GM23248 (cell line): ENCODE results near the gene KLRC4. TPM values are rescaled to one million over a fixed set of nuclear protein-coding genes. Genes with fewer than 3 reads are reported as not detected.

Source experiments
- DNase-seq: peaks from one replicate; pipeline ENCODE4 v3.0.0-alpha.2; 2015
- H2AFZ ChIP-seq: fragments of 200-600 bp; sonication (generic); 2 replicates; pipeline ENCODE4 v1.6.1; 2016; ENCODE audit warnings: antibody characterized with exemption
- H3F3A ChIP-seq: fragments of 200-600 bp; sonication (generic); 2 replicates; pipeline ENCODE4 v1.6.1; 2016; ENCODE audit warnings: mild to moderate bottlenecking, antibody characterized with exemption, mixed run types; ENCODE audit not compliant: insufficient read depth
- H3K27ac ChIP-seq: fragments of 200-600 bp; sonication (generic); 2 replicates; pipeline ENCODE4 v1.5.1; 2016; ENCODE audit warnings: mild to moderate bottlenecking
- H3K27me3 ChIP-seq: fragments of 200-600 bp; sonication (generic); replicated peaks from 2 replicates; pipeline ENCODE4 v1.6.1; 2016; ENCODE audit warnings: mild to moderate bottlenecking; ENCODE audit not compliant: insufficient read depth
- H3K36me3 ChIP-seq: fragments of 200-600 bp; sonication (generic); 2 replicates; pipeline ENCODE4 v1.6.1; 2016; ENCODE audit warnings: low read depth, mild to moderate bottlenecking
- H3K4me1 ChIP-seq: fragments of 200-600 bp; sonication (generic); 2 replicates; pipeline ENCODE4 v1.6.1; 2016; ENCODE audit warnings: mild to moderate bottlenecking; ENCODE audit not compliant: insufficient read depth
- H3K4me2 ChIP-seq: fragments of 200-600 bp; sonication (generic); one replicate; pipeline ENCODE4 v1.6.1; 2016; ENCODE audit warnings: mild to moderate bottlenecking; ENCODE audit not compliant: unreplicated experiment
- H3K4me3 ChIP-seq: fragments of 200-600 bp; sonication (generic); 2 replicates; pipeline ENCODE4 v1.5.1; 2016; ENCODE audit warnings: mild to moderate bottlenecking
- H3K79me2 ChIP-seq: fragments of 200-600 bp; sonication (generic); 2 replicates; pipeline ENCODE4 v1.6.1; 2016; ENCODE audit warnings: mild to moderate bottlenecking; ENCODE audit not compliant: insufficient read depth
- H3K9ac ChIP-seq: fragments of 200-600 bp; sonication (generic); 2 replicates; pipeline ENCODE4 v1.6.1; 2016; ENCODE audit warnings: mild to moderate bottlenecking
- H3K9me2 ChIP-seq: fragments of 200-600 bp; sonication (generic); 2 replicates; pipeline ENCODE4 v1.6.1; 2016; ENCODE audit warnings: mixed run types, mild to moderate bottlenecking, moderate library complexity; ENCODE audit not compliant: insufficient read depth
- H3K9me3 ChIP-seq: fragments of 200-600 bp; sonication (generic); one replicate; pipeline ENCODE4 v1.6.1; 2017; ENCODE audit warnings: low read depth
- H4K20me1 ChIP-seq: fragments of 200-600 bp; sonication (generic); 2 replicates; pipeline ENCODE4 v1.6.0; 2016; ENCODE audit not compliant: insufficient read depth
- EZH2 ChIP-seq: fragments of 200-600 bp; sonication (generic); IDR thresholded peaks from 2 replicates; pipeline ENCODE4 v1.6.1; 2018; ENCODE audit warnings: antibody characterized with exemption, mild to moderate bottlenecking; ENCODE audit not compliant: insufficient read depth, poor library complexity, severe bottlenecking
- EZH2phosphoT487 ChIP-seq: fragments of 200-600 bp; sonication (generic); IDR thresholded peaks from 2 replicates; pipeline ENCODE4 v1.6.1; 2018; ENCODE audit warnings: antibody characterized with exemption, moderate library complexity, mild to moderate bottlenecking, low read depth; ENCODE audit not compliant: insufficient read depth
- WGBS, 2 experiments: methylation state at CpG; one replicate each; pipeline ENCODE4 v1.1.6; 2015 to 2017; ENCODE audit warnings: low lambda C conversion rate in 2 of 2, low coverage in 1 of 2; ENCODE audit errors: missing lambda C conversion rate in 2 of 2; 5-methylcytosine and 5-hydroxymethylcytosine counted together
- in situ Hi-C: fragments of 300-500 bp; cut with MboI; formaldehyde crosslinking; loops from 2 replicates; pipeline ENCODE4 v1.15.0; 2020
- polyA plus RNA-seq: library from polyadenylated mRNA; unstranded; fragments of >200 nt; fragmentation: Nextera tagmentation; extraction: Ambion mirVana; gene quantifications from 2 replicates; pipeline ENCODE4 v1.2.1, GENCODE V29; 2016
- total RNA-seq: library from RNA; depleted of rRNA; stranded (reverse); fragments of >200 nt; shearing (Covaris generic); gene quantifications from 2 replicates; pipeline ENCODE4 v1.2.3, GENCODE V29; 2014

The KLRC4 gene
- total and polyA plus RNA-seq, 2 experiments from 2014 or later = not detected

DNA sequence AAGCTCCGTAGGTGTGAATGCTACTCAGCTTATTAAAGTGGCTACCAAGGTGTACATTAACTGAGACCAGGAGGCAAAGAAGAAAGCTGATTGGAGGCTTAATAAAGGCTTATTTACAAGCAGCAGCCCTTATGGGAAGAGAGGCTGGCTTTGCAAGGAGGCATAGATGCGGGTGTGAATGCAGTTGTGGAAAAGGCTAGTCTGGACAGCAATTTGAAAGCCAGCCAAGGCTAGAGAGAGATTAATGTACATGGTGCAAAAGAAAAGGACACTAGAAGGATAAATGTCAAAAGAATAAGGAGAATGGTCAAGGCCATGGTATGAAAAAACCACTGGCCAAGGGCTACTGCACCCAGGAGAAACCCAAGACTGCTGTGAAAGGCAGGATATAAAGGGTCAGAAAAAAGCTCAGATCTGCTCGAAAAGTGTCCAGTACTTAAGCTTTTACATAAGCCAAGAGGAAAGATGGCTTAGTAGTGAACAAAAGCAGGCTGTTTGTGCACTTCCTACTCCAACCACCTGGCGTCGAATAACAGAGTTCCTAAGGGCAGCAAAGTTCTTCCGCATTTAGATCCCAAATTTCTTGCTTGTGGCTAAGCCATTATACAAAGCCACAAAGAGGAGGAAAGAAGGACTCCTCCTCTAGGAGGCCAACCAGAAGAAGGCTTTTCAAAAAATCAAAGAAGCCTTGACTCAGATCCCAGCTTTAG is 43.7 kb downstream of the KLRC4 start:
- Histone ChIP-seq H3K9me3 (no peaks in the 10 kb centered on the region), H3F3A (peaks cover 3% of the 10 kb centered on the region; the same call in 1 of the 2 replicates), H2AFZ (peak overlapping the region; percentile 100), H3K4me1 (peaks cover 26% of the 10 kb centered on the region), H3K4me2 (peak overlapping the region; percentile 92), H3K4me3 (peak overlapping the region; percentile 86), H4K20me1 (no peaks in the 10 kb centered on the region), H3K79me2 (no peaks in the 10 kb centered on the region), H3K9ac (peak overlapping the region; percentile 78), H3K27ac (peak overlapping the region; percentile 70; the same call in 1 of the 2 replicates), H3K36me3 (no peaks in the 10 kb centered on the region), H3K27me3 (no peaks in the 10 kb centered on the region), H3K9me2 (no peaks in the 10 kb centered on the region)
- TF ChIP-seq EZH2 (no peak), EZH2phosphoT487 (no peak)
- 27 to 34% methylated on average over 6 of the region's 6 CpGs for WGBS, 2 experiments
- DNase-seq = peak; percentile 42
- in situ Hi-C loops = no loop called here

DNA sequence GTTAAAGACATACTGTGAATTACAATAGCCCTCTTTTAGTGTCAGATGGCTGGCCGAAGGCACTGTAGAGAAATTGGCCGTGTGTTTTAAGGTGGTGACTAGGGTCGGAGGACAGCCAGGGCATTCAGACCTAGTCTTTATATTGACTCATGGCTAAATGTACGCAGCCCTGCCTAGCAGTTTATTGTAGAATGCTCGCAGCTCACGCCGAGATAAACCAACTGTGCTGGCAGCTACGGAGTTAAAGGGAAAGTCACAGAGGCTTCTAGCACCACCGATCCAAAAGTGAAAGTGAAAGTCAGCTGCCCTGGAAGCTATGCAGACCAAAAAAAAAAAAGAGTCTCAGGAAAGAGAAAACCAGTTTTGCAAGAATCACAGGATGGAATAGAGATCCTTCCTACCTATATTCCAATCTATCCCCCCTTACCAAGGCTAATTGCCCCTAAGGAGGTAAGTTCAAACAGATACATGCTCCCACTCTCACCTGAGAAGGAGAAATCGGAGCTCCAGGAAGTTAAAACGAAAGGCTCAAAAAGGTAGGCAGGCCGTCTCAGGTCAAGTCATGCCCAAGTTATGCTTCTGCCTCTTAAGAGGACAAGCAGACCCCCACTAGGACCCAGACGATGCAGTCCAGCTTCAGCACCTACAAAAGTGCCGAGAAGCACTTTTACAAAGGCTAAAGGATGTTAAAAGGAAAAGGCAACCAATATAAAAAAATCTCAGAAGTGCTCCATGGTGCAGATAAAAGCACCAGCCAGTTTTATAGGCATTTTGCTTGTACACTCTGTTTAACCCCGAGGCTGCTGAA is 44.5 kb downstream of the KLRC4 start:
- H3K4me2 ChIP-seq = peak overlapping the region; percentile 92
- peak overlapping the region; percentile 78 for H3K9ac ChIP-seq
- H3K9me2 ChIP-seq = no peaks in the 10 kb centered on the region
- peak overlapping the region; percentile 100 for H2AFZ ChIP-seq
- no peaks in the 10 kb centered on the region for H3K9me3 ChIP-seq
- 1% methylated on average over 15 of the region's 15 CpGs for WGBS, 2 experiments
- H3K4me3 ChIP-seq = peak overlapping the region; percentile 86
- H3F3A ChIP-seq = peaks cover 3% of the 10 kb centered on the region; the same call in 1 of the 2 replicates
- in situ Hi-C loops = no loop called here
- peak overlapping the region; percentile 70 for H3K27ac ChIP-seq
- no peak for TF ChIP-seq EZH2phosphoT487
- no peak for TF ChIP-seq EZH2
- peaks cover 26% of the 10 kb centered on the region for H3K4me1 ChIP-seq
- no peaks in the 10 kb centered on the region for H4K20me1 ChIP-seq
- no peaks in the 10 kb centered on the region for H3K36me3 ChIP-seq
- no peaks in the 10 kb centered on the region for H3K79me2 ChIP-seq
- peak; percentile 88 for DNase-seq
- no peaks in the 10 kb centered on the region for H3K27me3 ChIP-seq

DNA sequence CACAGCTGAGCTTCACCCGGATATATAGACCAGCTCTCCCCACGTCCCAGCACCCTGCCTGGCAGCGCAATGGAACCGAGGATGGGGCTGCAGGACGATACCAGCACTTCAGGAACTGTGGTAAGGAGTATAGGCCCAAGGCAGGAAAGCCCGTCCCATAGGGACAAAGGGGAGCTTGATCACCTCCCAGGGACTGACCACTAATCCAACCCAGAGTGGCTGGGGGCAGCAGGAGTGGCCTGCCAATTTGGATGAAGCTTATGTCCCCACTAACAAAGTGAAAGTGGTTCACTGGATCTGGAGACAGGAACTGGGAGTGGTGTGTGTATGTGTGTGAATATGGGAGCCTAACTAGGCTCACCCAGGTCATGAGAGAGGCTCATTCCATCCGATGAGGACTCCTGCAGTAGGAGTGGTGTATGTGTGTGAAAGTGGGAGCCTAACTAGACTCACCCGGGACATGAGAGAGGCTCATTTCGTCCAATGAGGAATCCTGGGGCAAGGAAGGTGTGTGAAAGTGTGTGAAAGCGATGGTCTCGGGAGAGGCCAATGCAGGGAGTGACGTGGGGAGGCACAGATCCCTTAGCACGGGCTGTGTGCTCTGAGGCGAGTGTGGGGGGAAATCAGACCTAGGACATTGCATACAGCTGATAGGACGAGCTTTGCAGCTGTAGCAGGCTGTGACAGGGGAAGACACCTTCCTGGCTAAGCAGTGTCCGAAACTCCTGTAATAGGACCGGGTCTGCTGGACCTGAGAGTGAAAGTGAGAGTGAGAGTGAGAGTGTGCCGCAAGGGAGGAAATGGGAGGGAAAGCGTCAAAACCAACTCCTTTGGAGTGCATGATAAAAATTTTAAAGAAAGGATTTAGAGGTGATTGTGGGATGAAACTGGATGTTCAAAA is 45.4 kb downstream of the KLRC4 start:
- peak overlapping the region; percentile 100 for H2AFZ ChIP-seq
- no peaks in the 10 kb centered on the region for H4K20me1 ChIP-seq
- in situ Hi-C loops = no loop called here
- peak overlapping the region; percentile 78 for H3K9ac ChIP-seq
- H3F3A ChIP-seq = peaks cover 3% of the 10 kb centered on the region; the same call in 1 of the 2 replicates
- H3K27me3 ChIP-seq = no peaks in the 10 kb centered on the region
- peak overlapping the region; percentile 70 for H3K27ac ChIP-seq
- peaks cover 26% of the 10 kb centered on the region for H3K4me1 ChIP-seq
- no peaks in the 10 kb centered on the region for H3K36me3 ChIP-seq
- no peaks in the 10 kb centered on the region for H3K79me2 ChIP-seq
- DNase-seq = peak; percentile 66
- no peaks in the 10 kb centered on the region for H3K9me3 ChIP-seq
- peak overlapping the region; percentile 86 for H3K4me3 ChIP-seq
- TF ChIP-seq EZH2phosphoT487 (no peak), EZH2 (no peak)
- H3K4me2 ChIP-seq = peak overlapping the region; percentile 92
- H3K9me2 ChIP-seq = no peaks in the 10 kb centered on the region
- 13 to 15% methylated on average over 19 of the region's 19 CpGs for WGBS, 2 experiments

DNA sequence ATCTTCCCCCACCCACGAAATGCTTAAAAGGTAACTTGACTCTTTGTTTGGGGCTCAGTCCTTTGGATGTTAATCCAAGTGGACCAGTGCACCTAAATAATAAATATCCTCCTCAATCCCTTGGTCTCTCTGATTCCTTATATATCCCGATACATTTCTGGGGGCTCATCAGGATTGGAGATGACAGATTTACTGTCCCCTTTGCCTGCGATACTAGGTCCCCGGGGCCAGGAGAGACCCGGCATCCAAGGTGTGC is 46.0 kb downstream of the KLRC4 start:
- Histone ChIP-seq H3K27me3 (no peaks in the 10 kb centered on the region), H3K27ac (no peak overlapping the region), H3K4me2 (peak overlapping the region; percentile 92), H3K9ac (peak overlapping the region; percentile 78), H2AFZ (peak overlapping the region; percentile 100), H3K9me3 (no peaks in the 10 kb centered on the region), H3K36me3 (no peaks in the 10 kb centered on the region), H3K4me1 (peaks cover 26% of the 10 kb centered on the region), H3K4me3 (peak overlapping the region; percentile 86), H3K79me2 (no peaks in the 10 kb centered on the region), H3K9me2 (no peaks in the 10 kb centered on the region), H4K20me1 (no peaks in the 10 kb centered on the region), H3F3A (peaks cover 3% of the 10 kb centered on the region; the same call in 1 of the 2 replicates)
- no peak for DNase-seq
- 48 to 58% methylated on average over 5 of the region's 5 CpGs for WGBS, 2 experiments
- TF ChIP-seq EZH2 = no peak
- no peak for TF ChIP-seq EZH2phosphoT487
- in situ Hi-C loops = no loop called here
